Measurements from ENCODE around the gene KIZ.

The KIZ gene

GRCh38 chr20:21105429-21106170 is 20.3 kb upstream of the KIZ start:
- DNase-seq: peak; percentile 27

- DNase-seq: no peak
Observed at GRCh38 chr20:21106171-21107017, 19.5 kb upstream of the KIZ start, which contains the start of gene LINC00237. TSS of gene LINC00237 (minus strand) at chr20:21106358.

- no peak for DNase-seq
Observed at GRCh38 chr20:21109144-21109543, 16.7 kb upstream of the KIZ start.

GRCh38 chr20:21110811-21111210 is 15.1 kb upstream of the KIZ start:
- DNase-seq: no peak

GRCh38 chr20:21111416-21111815 is 14.5 kb upstream of the KIZ start:
- DNase-seq: no peak

GRCh38 chr20:21113697-21114096 is 12.2 kb upstream of the KIZ start:
- no peak for DNase-seq

- no peak for DNase-seq
Observed at GRCh38 chr20:21114584-21114983, 11.3 kb upstream of the KIZ start.

- no peak for DNase-seq
Observed at GRCh38 chr20:21117521-21117920, 8.4 kb upstream of the KIZ start.

- no peak for DNase-seq
Observed at GRCh38 chr20:21118138-21118537, 7.7 kb upstream of the KIZ start.

GRCh38 chr20:21118782-21119181 is 7.1 kb upstream of the KIZ start:
- no peak for DNase-seq

- no peak for DNase-seq
Observed at GRCh38 chr20:21124190-21124589, 1.7 kb upstream of the KIZ start.

GRCh38 chr20:21125072-21125848 is 622 bp upstream of the KIZ start:
- DNase-seq: peak; percentile 10

GRCh38 chr20:21126581-21126870 is 644 bp downstream of the KIZ start:
- no peak for DNase-seq

GRCh38 chr20:21127201-21127981 is 1.5 kb downstream of the KIZ start:
- no peak for DNase-seq

- DNase-seq: no peak
Observed at GRCh38 chr20:21129861-21130260, 4.0 kb downstream of the KIZ start.

- DNase-seq: no peak
Observed at GRCh38 chr20:21133404-21133803, 7.5 kb downstream of the KIZ start.

GRCh38 chr20:21133917-21134622 is 8.2 kb downstream of the KIZ start:
- DNase-seq: no peak

- no peak for DNase-seq
Observed at GRCh38 chr20:21134883-21135493, 9.1 kb downstream of the KIZ start.

- DNase-seq: no peak
Observed at GRCh38 chr20:21136015-21136732, 10.3 kb downstream of the KIZ start.

GRCh38 chr20:21137078-21137477 is 11.2 kb downstream of the KIZ start:
- no peak for DNase-seq
